Neural cell (in vitro differentiated cells): ENCODE measurements around the gene ZFP14.

Experiments used
- EP300 ChIP-seq: fragments of 450-650 bp; conservative IDR thresholded peaks from 2 replicates; pipeline ENCODE4 v1.6.1; 2014; ENCODE audit warnings: antibody characterized with exemption, mild to moderate bottlenecking, moderate library complexity; ENCODE audit not compliant: poor library complexity, severe bottlenecking
- EZH2 ChIP-seq: fragments of 200-600, 300-800 bp; shearing (Covaris generic), sonication (generic); IDR thresholded peaks from 2 replicates; pipeline ENCODE4 v1.6.1; 2014; ENCODE audit warnings: antibody characterized with exemption, low read length, borderline replicate concordance, mild to moderate bottlenecking; ENCODE audit not compliant: insufficient read depth, poor library complexity, severe bottlenecking
- MXI1 ChIP-seq: fragments of 450-650 bp; conservative IDR thresholded peaks from 2 replicates; pipeline ENCODE4 v1.6.1; 2014; ENCODE audit warnings: antibody characterized with exemption, mild to moderate bottlenecking; ENCODE audit not compliant: poor library complexity, severe bottlenecking
- POLR2AphosphoS5 ChIP-seq: IDR thresholded peaks from 2 replicates; pipeline ENCODE4 v1.6.1; 2012
- RAD21 ChIP-seq: fragments of 450-650 bp; conservative IDR thresholded peaks from 2 replicates; pipeline ENCODE4 v1.6.1; 2014; ENCODE audit warnings: antibody characterized with exemption, mild to moderate bottlenecking, moderate library complexity
- REST ChIP-seq: IDR thresholded peaks from 2 replicates; pipeline ENCODE4 v1.6.1; 2012; ENCODE audit warnings: borderline replicate concordance
- SMC3 ChIP-seq: fragments of 450-650 bp; conservative IDR thresholded peaks from 2 replicates; pipeline ENCODE4 v1.6.1; 2014; ENCODE audit warnings: antibody characterized with exemption, mild to moderate bottlenecking, moderate library complexity; ENCODE audit not compliant: poor library complexity
- TAF1 ChIP-seq: IDR thresholded peaks from 2 replicates; pipeline ENCODE4 v1.6.1; 2012; ENCODE audit warnings: low read depth
- TF ChIP-seq, protein P1 (sequence below): fragments of 450-650 bp; IDR thresholded peaks from 2 replicates; pipeline ENCODE4 v1.5.1; 2014; ENCODE audit warnings: antibody characterized with exemption, mild to moderate bottlenecking, moderate library complexity; ENCODE audit not compliant: poor library complexity, severe bottlenecking

- TF ChIP-seq, protein P1, sequence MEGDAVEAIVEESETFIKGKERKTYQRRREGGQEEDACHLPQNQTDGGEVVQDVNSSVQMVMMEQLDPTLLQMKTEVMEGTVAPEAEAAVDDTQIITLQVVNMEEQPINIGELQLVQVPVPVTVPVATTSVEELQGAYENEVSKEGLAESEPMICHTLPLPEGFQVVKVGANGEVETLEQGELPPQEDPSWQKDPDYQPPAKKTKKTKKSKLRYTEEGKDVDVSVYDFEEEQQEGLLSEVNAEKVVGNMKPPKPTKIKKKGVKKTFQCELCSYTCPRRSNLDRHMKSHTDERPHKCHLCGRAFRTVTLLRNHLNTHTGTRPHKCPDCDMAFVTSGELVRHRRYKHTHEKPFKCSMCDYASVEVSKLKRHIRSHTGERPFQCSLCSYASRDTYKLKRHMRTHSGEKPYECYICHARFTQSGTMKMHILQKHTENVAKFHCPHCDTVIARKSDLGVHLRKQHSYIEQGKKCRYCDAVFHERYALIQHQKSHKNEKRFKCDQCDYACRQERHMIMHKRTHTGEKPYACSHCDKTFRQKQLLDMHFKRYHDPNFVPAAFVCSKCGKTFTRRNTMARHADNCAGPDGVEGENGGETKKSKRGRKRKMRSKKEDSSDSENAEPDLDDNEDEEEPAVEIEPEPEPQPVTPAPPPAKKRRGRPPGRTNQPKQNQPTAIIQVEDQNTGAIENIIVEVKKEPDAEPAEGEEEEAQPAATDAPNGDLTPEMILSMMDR, result no peak
- TF ChIP-seq REST (no peak), POLR2AphosphoS5 (no peak), SMC3 (no peak), EP300 (no peak), TAF1 (no peak), RAD21 (no peak), EZH2 (no peak), MXI1 (no peak)
These were observed 1.3 kb downstream of the ZFP14 start for GRCh38 chr19:36377541-36378178.
